ENCODE results near the gene AQP12B. TPM values are rescaled to one million over a fixed set of nuclear protein-coding genes. Genes with fewer than 3 reads are reported as not detected.
A peak's percentile ranks its signal among the peaks of the same experiment; 100 is the strongest.

Gene AQP12B
- total RNA-seq, 1 donor from 2014 or later = not detected

- H3K27ac Mint-ChIP-seq = no peak overlapping the region
- H3K4me1 Mint-ChIP-seq (ENCODE audit: low read depth) = no peaks in the 10 kb centered on the region
Observed at GRCh38 chr2:240717681-240718581, 35.2 kb upstream of the AQP12B start.

GRCh38 chr2:240717181-240717641 lies 34.5 kb upstream of the AQP12B start:
- no peaks in the 10 kb centered on the region for H3K4me1 Mint-ChIP-seq (ENCODE audit: low read depth)
- no peak overlapping the region for H3K4me3 Mint-ChIP-seq (ENCODE audit: low read depth)
- TF ChIP-seq CTCF (IDR thresholded peaks at IDR 0.05; ENCODE audit: unreplicated experiment) = no peak
- H3K36me3 Mint-ChIP-seq (ENCODE audit: insufficient read depth) = peaks cover 2% of the 10 kb centered on the region
- H3K27me3 Mint-ChIP-seq = no peaks in the 10 kb centered on the region
- no peaks in the 10 kb centered on the region for H3K9me3 Mint-ChIP-seq (ENCODE audit: low read depth)
- H3K27ac Mint-ChIP-seq = no peak overlapping the region
- DNase-seq (ENCODE audit: low spot score, unreplicated experiment) = no peak

More at GRCh38 chr2:240717681-240718581, 35.2 kb upstream of the AQP12B start:
- no peak for TF ChIP-seq CTCF (IDR thresholded peaks at IDR 0.05; ENCODE audit: unreplicated experiment)
- Mint-ChIP-seq H3K9me3 (ENCODE audit: low read depth) (no peaks in the 10 kb centered on the region), H3K4me3 (ENCODE audit: low read depth) (no peak overlapping the region), H3K27me3 (no peaks in the 10 kb centered on the region), H3K36me3 (ENCODE audit: insufficient read depth) (peaks cover 2% of the 10 kb centered on the region)
- no peak for DNase-seq (ENCODE audit: low spot score, unreplicated experiment)

GRCh38 chr2:240716130-240716798 lies 33.6 kb upstream of the AQP12B start:
- DNase-seq (ENCODE audit: low spot score, unreplicated experiment) = no peak
- Mint-ChIP-seq H3K4me1 (ENCODE audit: low read depth) (no peaks in the 10 kb centered on the region), H3K27me3 (no peaks in the 10 kb centered on the region), H3K36me3 (ENCODE audit: insufficient read depth) (peaks cover 2% of the 10 kb centered on the region), H3K27ac (peak overlapping the region; percentile 88), H3K9me3 (ENCODE audit: low read depth) (no peaks in the 10 kb centered on the region), H3K4me3 (ENCODE audit: low read depth) (no peak overlapping the region)
- no peak for TF ChIP-seq CTCF (IDR thresholded peaks at IDR 0.05; ENCODE audit: unreplicated experiment)

GRCh38 chr2:240714747-240715725 lies 32.4 kb upstream of the AQP12B start:
- Mint-ChIP-seq H3K27ac (no peak overlapping the region), H3K4me3 (ENCODE audit: low read depth) (no peak overlapping the region), H3K27me3 (no peaks in the 10 kb centered on the region), H3K36me3 (ENCODE audit: insufficient read depth) (peaks cover 2% of the 10 kb centered on the region), H3K9me3 (ENCODE audit: low read depth) (no peaks in the 10 kb centered on the region), H3K4me1 (ENCODE audit: low read depth) (no peaks in the 10 kb centered on the region)
- no peak for DNase-seq (ENCODE audit: low spot score, unreplicated experiment)
- TF ChIP-seq CTCF (IDR thresholded peaks at IDR 0.05; ENCODE audit: unreplicated experiment) = no peak

Measured in progenitor cell of endocrine pancreas (in vitro differentiated cells).